Glutamatergic neuron (in vitro differentiated cells): Measurements from ENCODE around the gene MYADM. TPM values are rescaled to one million over a fixed set of nuclear protein-coding genes. Genes with fewer than 3 reads are reported as not detected.

Experiments used
- DNase-seq: peaks from one replicate; pipeline ENCODE4 v3.0.0; 2022
- H3K27ac Mint-ChIP-seq: one replicate; pipeline ENCODE4 v1.8.0; 2020; ENCODE audit warnings: mild to moderate bottlenecking, mixed read lengths, inconsistent platforms; ENCODE audit not compliant: unreplicated experiment
- H3K27me3 Mint-ChIP-seq: one replicate; pipeline ENCODE4 v1.8.0; 2020; ENCODE audit warnings: mild to moderate bottlenecking, moderate library complexity, mixed read lengths, inconsistent platforms; ENCODE audit not compliant: unreplicated experiment
- H3K36me3 Mint-ChIP-seq: one replicate; pipeline ENCODE4 v1.8.0; 2020; ENCODE audit warnings: mild to moderate bottlenecking, mixed read lengths, inconsistent platforms; ENCODE audit not compliant: unreplicated experiment
- H3K4me1 Mint-ChIP-seq: one replicate; pipeline ENCODE4 v1.8.0; 2020; ENCODE audit warnings: mild to moderate bottlenecking, low read depth, mixed read lengths, inconsistent platforms; ENCODE audit not compliant: unreplicated experiment
- H3K4me3 Mint-ChIP-seq: one replicate; pipeline ENCODE4 v1.8.0; 2020; ENCODE audit warnings: mild to moderate bottlenecking, mixed read lengths, inconsistent platforms; ENCODE audit not compliant: unreplicated experiment
- H3K9me3 Mint-ChIP-seq: one replicate; pipeline ENCODE4 v1.8.0; 2020; ENCODE audit warnings: mild to moderate bottlenecking, moderate library complexity, mixed read lengths, inconsistent platforms; ENCODE audit not compliant: unreplicated experiment
- CTCF ChIP-seq: fragments of 200-600 bp; sonication (generic); IDR thresholded peaks from one replicate; pipeline ENCODE4 v1.5.0; 2021; ENCODE audit not compliant: partially characterized antibody, unreplicated experiment
- total RNA-seq: library from RNA; stranded (reverse); fragmentation: NEBNext Ultra II Directional; extraction: Animal tissue kit (Norgen Biotek cat#: 25700); gene quantifications from one replicate; pipeline ENCODE4 v1.2.1, GENCODE V29; 2021; ENCODE audit not compliant: unreplicated experiment

The MYADM gene
- total RNA-seq, 1 donor from 2014 or later, result 61.5 TPM

- Mint-ChIP-seq H3K4me1 (peaks cover 3% of the 10 kb centered on the region), H3K27me3 (peaks cover 12% of the 10 kb centered on the region), H3K27ac (no peak overlapping the region), H3K36me3 (peaks cover 7% of the 10 kb centered on the region), H3K9me3 (peaks cover 12% of the 10 kb centered on the region), H3K4me3 (peak overlapping the region; percentile 69)
- DNase-seq, result no peak
- no peak for TF ChIP-seq CTCF
Observed at GRCh38 chr19:53870485-53870844, 2.8 kb downstream of the MYADM start.

- peaks cover 7% of the 10 kb centered on the region for H3K36me3 Mint-ChIP-seq
- H3K4me3 Mint-ChIP-seq, result peak overlapping the region; percentile 46
- DNase-seq, result no peak
Observed at GRCh38 chr19:53871454-53871853, 3.8 kb downstream of the MYADM start.

DNA sequence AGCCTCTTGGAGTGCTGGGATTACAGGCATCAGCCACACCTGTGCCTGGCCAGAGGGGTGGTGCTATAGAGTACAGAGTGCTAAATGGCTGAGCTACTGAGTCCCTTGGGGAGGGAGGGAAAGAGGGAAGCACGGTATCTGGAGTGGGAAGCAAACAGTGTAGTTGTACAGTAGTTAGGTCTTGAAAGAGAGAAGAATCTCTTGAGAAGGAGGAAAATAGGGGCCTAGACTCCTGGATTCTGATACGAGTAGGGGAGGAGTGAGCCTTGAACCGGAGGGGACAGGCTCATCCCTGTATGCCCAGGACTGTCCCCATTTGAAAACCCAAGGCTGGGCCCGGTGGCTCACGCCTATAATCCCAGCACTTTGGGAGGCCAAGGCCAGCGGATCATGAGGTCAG is 5.1 kb downstream of the MYADM start:
- TF ChIP-seq CTCF, result no peak
- H3K36me3 Mint-ChIP-seq, result peaks cover 7% of the 10 kb centered on the region
- DNase-seq, result no peak
- H3K27ac Mint-ChIP-seq, result no peak overlapping the region
- H3K9me3 Mint-ChIP-seq, result peaks cover 7% of the 10 kb centered on the region
- H3K4me3 Mint-ChIP-seq, result no peak overlapping the region
- H3K27me3 Mint-ChIP-seq, result peaks cover 7% of the 10 kb centered on the region
- H3K4me1 Mint-ChIP-seq, result peaks cover 7% of the 10 kb centered on the region

More at GRCh38 chr19:53871454-53871853, 3.8 kb downstream of the MYADM start:
- H3K27ac Mint-ChIP-seq, result no peak overlapping the region
- H3K4me1 Mint-ChIP-seq, result peaks cover 3% of the 10 kb centered on the region
- peaks cover 9% of the 10 kb centered on the region for H3K27me3 Mint-ChIP-seq
- peaks cover 12% of the 10 kb centered on the region for H3K9me3 Mint-ChIP-seq
- TF ChIP-seq CTCF, result no peak

- H3K27ac Mint-ChIP-seq, result no peak overlapping the region
- H3K4me1 Mint-ChIP-seq, result peaks cover 8% of the 10 kb centered on the region
- H3K4me3 Mint-ChIP-seq, result no peak overlapping the region
Observed at GRCh38 chr19:53873773-53874605, 6.3 kb downstream of the MYADM start.

More at GRCh38 chr19:53873773-53874605, 6.3 kb downstream of the MYADM start:
- Mint-ChIP-seq H3K27me3 (peaks cover 6% of the 10 kb centered on the region), H3K9me3 (peaks cover 7% of the 10 kb centered on the region), H3K36me3 (peaks cover 7% of the 10 kb centered on the region)
- DNase-seq, result no peak
- TF ChIP-seq CTCF, result no peak
